GM20000 (cell line): ENCODE measurements around the gene CEP135.

Source experiments
- DNase-seq: peaks from one replicate; pipeline ENCODE4 v3.0.0; 2012; ENCODE audit warnings: low spot score
- TF ChIP-seq, protein P1 (sequence below): IDR thresholded peaks from 2 replicates; pipeline ENCODE4 v1.5.1; 2012; ENCODE audit warnings: mild to moderate bottlenecking, control low read depth; ENCODE audit errors: extremely low read depth, missing control alignments

CEP135 gene

DNA sequence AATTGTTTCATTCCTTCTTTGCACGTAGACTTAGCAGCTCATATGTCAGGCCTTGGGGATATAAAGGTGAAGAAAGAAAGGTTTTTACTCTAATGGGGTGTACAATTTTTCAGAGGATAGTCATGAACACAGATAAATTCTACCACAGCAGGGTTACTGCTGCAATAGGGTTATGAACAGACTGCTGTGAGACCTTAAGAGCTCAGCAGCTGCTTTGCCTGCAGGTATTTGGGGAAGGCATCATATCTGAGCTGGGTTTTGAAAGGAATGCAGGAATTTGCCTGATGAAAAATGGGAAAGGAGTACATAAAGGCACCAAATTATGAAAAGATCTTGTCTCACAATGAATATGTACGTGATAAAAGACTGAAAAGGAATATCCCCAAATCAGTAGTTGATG lies 128.9 kb downstream of the CEP135 start:
- no peak for DNase-seq
- TF ChIP-seq, protein P1, sequence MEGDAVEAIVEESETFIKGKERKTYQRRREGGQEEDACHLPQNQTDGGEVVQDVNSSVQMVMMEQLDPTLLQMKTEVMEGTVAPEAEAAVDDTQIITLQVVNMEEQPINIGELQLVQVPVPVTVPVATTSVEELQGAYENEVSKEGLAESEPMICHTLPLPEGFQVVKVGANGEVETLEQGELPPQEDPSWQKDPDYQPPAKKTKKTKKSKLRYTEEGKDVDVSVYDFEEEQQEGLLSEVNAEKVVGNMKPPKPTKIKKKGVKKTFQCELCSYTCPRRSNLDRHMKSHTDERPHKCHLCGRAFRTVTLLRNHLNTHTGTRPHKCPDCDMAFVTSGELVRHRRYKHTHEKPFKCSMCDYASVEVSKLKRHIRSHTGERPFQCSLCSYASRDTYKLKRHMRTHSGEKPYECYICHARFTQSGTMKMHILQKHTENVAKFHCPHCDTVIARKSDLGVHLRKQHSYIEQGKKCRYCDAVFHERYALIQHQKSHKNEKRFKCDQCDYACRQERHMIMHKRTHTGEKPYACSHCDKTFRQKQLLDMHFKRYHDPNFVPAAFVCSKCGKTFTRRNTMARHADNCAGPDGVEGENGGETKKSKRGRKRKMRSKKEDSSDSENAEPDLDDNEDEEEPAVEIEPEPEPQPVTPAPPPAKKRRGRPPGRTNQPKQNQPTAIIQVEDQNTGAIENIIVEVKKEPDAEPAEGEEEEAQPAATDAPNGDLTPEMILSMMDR = no peak

DNA sequence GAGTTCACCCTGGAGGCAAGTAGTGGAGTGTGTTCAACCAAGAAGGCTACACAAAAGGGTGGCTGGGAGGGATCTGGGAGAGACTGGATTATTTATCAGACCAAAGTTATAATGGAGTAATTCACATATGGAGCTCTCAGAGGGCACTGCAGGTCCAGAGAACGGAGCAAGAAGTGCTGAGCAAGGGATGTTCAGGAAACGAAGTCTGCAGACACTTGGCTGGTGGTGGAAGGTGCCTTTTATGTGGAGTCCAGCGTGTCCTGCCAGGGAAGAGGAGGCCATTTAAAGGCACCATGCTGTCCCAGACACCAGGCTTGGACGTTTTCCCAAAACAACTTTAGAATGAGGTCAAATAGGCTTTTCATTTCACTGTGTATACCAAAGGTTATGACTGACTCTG lies 130.1 kb downstream of the CEP135 start:
- no peak for DNase-seq

DNA sequence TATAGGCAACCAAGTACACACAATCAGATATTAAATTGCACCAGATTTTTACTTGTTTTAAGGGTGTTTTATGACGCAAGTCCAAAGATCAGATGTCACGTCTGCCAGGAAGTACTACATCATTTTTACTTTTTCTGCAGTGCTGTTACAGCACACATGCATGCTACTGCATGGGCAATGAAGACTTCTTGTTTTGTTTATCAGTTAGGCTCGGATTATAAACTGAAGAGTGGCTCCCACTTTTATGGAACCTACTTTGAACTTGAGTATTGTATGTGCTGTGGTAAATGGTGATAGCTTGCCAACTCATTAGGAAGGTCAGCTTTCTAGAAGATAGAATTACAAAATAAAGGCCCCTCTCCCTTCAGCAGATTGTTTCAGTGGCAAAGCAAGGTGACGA lies 131.6 kb downstream of the CEP135 start:
- TF ChIP-seq, protein P1 = no peak
- no peak for DNase-seq

More for the DNA sequence above, 130.1 kb downstream of the CEP135 start:
- TF ChIP-seq, protein P1 = no peak

DNA sequence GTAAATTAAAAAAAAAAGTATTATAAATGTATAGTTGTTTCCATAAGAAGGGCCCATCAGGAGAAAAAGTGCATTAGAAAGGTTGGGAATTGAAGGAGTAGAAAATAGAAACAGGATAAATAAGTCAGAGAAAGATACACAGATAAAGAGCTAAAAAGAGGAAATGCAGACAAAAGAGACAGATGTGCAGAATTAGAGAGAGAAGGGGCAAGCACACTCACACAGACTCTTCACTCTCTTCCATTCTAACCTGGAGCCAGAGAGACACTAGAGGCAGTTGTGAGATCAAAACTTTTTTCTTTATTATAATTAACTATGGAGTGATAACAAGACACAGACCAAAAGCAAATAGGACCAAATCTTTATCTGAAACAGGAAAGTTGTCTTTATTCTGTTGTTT lies 134.1 kb downstream of the CEP135 start:
- DNase-seq = no peak
- TF ChIP-seq, protein P1 = no peak
